H1 (cell line): Measurements from ENCODE around the gene TPBG. TPM values are rescaled to one million over a fixed set of nuclear protein-coding genes. Genes with fewer than 3 reads are reported as not detected.

ENCODE experiments used
- CTCF ChIA-PET: fragments of 300-600 bp; sonication (Branson Sonifier 250); formaldehyde crosslinking; loops from one replicate; lab custom pipeline; 2021; ENCODE audit not compliant: partially characterized antibody; lab: Charles Lee
- POLR2A ChIA-PET: fragments of 300-600 bp; sonication (Branson Sonifier 250); formaldehyde crosslinking; loops from one replicate; lab custom pipeline; 2021; ENCODE audit warnings: inconsistent platforms; ENCODE audit not compliant: partially characterized antibody; lab: Charles Lee
- DNase-seq, 2 experiments: peaks; one replicate each; pipeline versions ENCODE4 v3.0.0 to v3.0.0-alpha.2; 2010 to 2022; ENCODE audit warnings: low spot score in 2 of 2, low read depth in 1 of 2, mixed read lengths in 1 of 2
- FAIRE-seq: peaks from 2 replicates; lab custom pipeline; 2011; peaks lifted over from hg19 to GRCh38; lab: Jason Lieb, UNC
- H2AFZ ChIP-seq: 2 replicates; pipeline ENCODE4 v1.8.1; 2012; ENCODE audit warnings: low read length, inconsistent platforms
- H2AK5ac ChIP-seq: 2 replicates; pipeline ENCODE4 v1.6.1; 2013; ENCODE audit warnings: low read depth, low read length
- H2BK120ac ChIP-seq: replicated peaks from 2 replicates; pipeline ENCODE3; 2013; ENCODE audit warnings: low read depth, low read length, inconsistent platforms
- H2BK12ac ChIP-seq: 2 replicates; pipeline ENCODE4 v1.6.1; 2013; ENCODE audit warnings: low read depth, low read length
- H2BK15ac ChIP-seq: 2 replicates; pipeline ENCODE4 v1.6.1; 2013; ENCODE audit warnings: low read length
- H2BK20ac ChIP-seq: 2 replicates; pipeline ENCODE4 v1.6.1; 2013; ENCODE audit warnings: low read length
- H2BK5ac ChIP-seq: 2 replicates; pipeline ENCODE4 v1.6.1; 2013; ENCODE audit warnings: low read depth, low read length
- H3K14ac ChIP-seq: 2 replicates; pipeline ENCODE4 v1.6.1; 2013; ENCODE audit warnings: inconsistent platforms; ENCODE audit not compliant: insufficient read length
- H3K18ac ChIP-seq: 2 replicates; pipeline ENCODE4 v1.6.1; 2013; ENCODE audit warnings: low read length; ENCODE audit errors: extremely low read depth
- H3K23ac ChIP-seq: 2 replicates; pipeline ENCODE4 v1.6.1; 2013; ENCODE audit warnings: inconsistent platforms; ENCODE audit not compliant: insufficient read length
- H3K23me2 ChIP-seq: 2 replicates; pipeline ENCODE4 v1.6.1; 2013; ENCODE audit warnings: low read depth, low read length
- H3K27ac ChIP-seq: 2 replicates; pipeline ENCODE4 v1.6.1; 2011; ENCODE audit warnings: low read depth, low read length, inconsistent platforms
- H3K27me3 ChIP-seq, 4 experiments: replicated peaks in 1 of 4; 1 replicate in 1 of 4; 2 replicates in 3 of 4; pipeline versions ENCODE4 v1.6.1 to v1.8.1; 2011 to 2013; ENCODE audit warnings: low read length in 3 of 4, mild to moderate bottlenecking in 3 of 4, inconsistent platforms in 2 of 4, mixed read lengths in 2 of 4, moderate library complexity in 1 of 4; ENCODE audit not compliant: control insufficient read depth in 3 of 4, insufficient read depth in 3 of 4; ENCODE audit errors: extremely low read depth in 1 of 4
- H3K36me3 ChIP-seq, 4 experiments: 2 replicates each; pipeline versions ENCODE4 v1.6.1 to v1.8.1; 2011 to 2013; ENCODE audit warnings: mild to moderate bottlenecking in 4 of 4, low read length in 3 of 4, moderate library complexity in 2 of 4, control low read depth in 1 of 4, inconsistent platforms in 1 of 4; ENCODE audit not compliant: insufficient read depth in 4 of 4, control insufficient read depth in 2 of 4
- H3K4ac ChIP-seq: replicated peaks from 2 replicates; pipeline ENCODE3; 2013; ENCODE audit warnings: low read length, low read depth, mixed read lengths, inconsistent platforms; ENCODE audit not compliant: insufficient read length
- H3K4me1 ChIP-seq, 4 experiments: replicated peaks in 1 of 4; 1 replicate in 1 of 4; 2 replicates in 3 of 4; pipeline versions ENCODE4 v1.6.1 to v1.8.1; 2011 to 2013; ENCODE audit warnings: low read length in 3 of 4, inconsistent platforms in 2 of 4, mixed read lengths in 1 of 4; ENCODE audit not compliant: insufficient read depth in 4 of 4, control insufficient read depth in 3 of 4
- H3K4me2 ChIP-seq, 2 experiments: 2 replicates each; pipeline versions ENCODE4 v1.6.1 to v1.8.1; 2011 to 2013; ENCODE audit warnings: low read depth in 2 of 2, low read length in 2 of 2, control low read depth in 1 of 2, inconsistent platforms in 1 of 2, mild to moderate bottlenecking in 1 of 2; ENCODE audit not compliant: insufficient read depth in 1 of 2
- H3K4me3 ChIP-seq, 4 experiments: fragments of 200-600, 300-600 bp in 1 of 4; sonication (generic), shearing (Covaris generic), sonication (Bioruptor Twin) in 1 of 4; 2 replicates each; pipeline versions ENCODE4 v1.5.1 to v1.8.1; 2011 to 2016; ENCODE audit warnings: low read length in 4 of 4, low read depth in 3 of 4, control low read depth in 2 of 4, inconsistent platforms in 2 of 4, mild to moderate bottlenecking in 2 of 4, mixed read lengths in 1 of 4, moderate library complexity in 1 of 4; ENCODE audit not compliant: insufficient read depth in 2 of 4; ENCODE audit errors: extremely low read depth in 1 of 4
- H3K56ac ChIP-seq: replicated peaks from 2 replicates; pipeline ENCODE3; 2013; ENCODE audit warnings: low read depth, mild to moderate bottlenecking, mixed read lengths, low read length, inconsistent platforms; ENCODE audit not compliant: insufficient read length
- H3K79me1 ChIP-seq: 2 replicates; pipeline ENCODE4 v1.6.1; 2013; ENCODE audit warnings: low read depth, low read length, control low read depth
- H3K79me2 ChIP-seq, 2 experiments: 2 replicates each; pipeline versions ENCODE4 v1.6.1 to v1.8.1; 2012 to 2013; ENCODE audit warnings: low read length in 2 of 2, mild to moderate bottlenecking in 2 of 2, inconsistent platforms in 1 of 2; ENCODE audit not compliant: insufficient read depth in 2 of 2, control insufficient read depth in 1 of 2
- H3K9ac ChIP-seq, 4 experiments: replicated peaks in 1 of 4; 1 replicate in 1 of 4; 2 replicates in 3 of 4; pipeline versions ENCODE4 v1.6.1 to v1.8.1; 2011 to 2013; ENCODE audit warnings: low read depth in 3 of 4, low read length in 3 of 4, control low read depth in 2 of 4, mild to moderate bottlenecking in 2 of 4, moderate library complexity in 2 of 4, inconsistent platforms in 1 of 4; ENCODE audit errors: extremely low read depth in 1 of 4
- H3K9me3 ChIP-seq, 2 experiments: 2 replicates each; pipeline versions ENCODE4 v1.6.1 to v1.8.1; 2012 to 2013; ENCODE audit warnings: mild to moderate bottlenecking in 2 of 2, moderate library complexity in 2 of 2, control low read depth in 1 of 2, inconsistent platforms in 1 of 2, low read depth in 1 of 2, low read length in 1 of 2, mixed read lengths in 1 of 2; ENCODE audit not compliant: insufficient read depth in 2 of 2
- H4K20me1 ChIP-seq, 2 experiments: replicated peaks in 1 of 2; 2 replicates each; pipeline versions ENCODE3 to v1.8.1; 2011 to 2013; ENCODE audit warnings: inconsistent platforms in 2 of 2, low read length in 2 of 2, mild to moderate bottlenecking in 1 of 2; ENCODE audit not compliant: insufficient read depth in 2 of 2, control insufficient read depth in 1 of 2
- H4K5ac ChIP-seq: 2 replicates; pipeline ENCODE4 v1.6.1; 2013; ENCODE audit warnings: low read length, low read depth, mixed read lengths, inconsistent platforms; ENCODE audit not compliant: insufficient read length
- H4K8ac ChIP-seq: 2 replicates; pipeline ENCODE4 v1.8.0; 2013; ENCODE audit warnings: mild to moderate bottlenecking, moderate library complexity, low read length, inconsistent platforms; ENCODE audit not compliant: insufficient read depth; ENCODE audit errors: extremely low read depth
- H4K91ac ChIP-seq: replicated peaks from 2 replicates; pipeline ENCODE3; 2013; ENCODE audit warnings: low read length, mixed read lengths, inconsistent platforms; ENCODE audit not compliant: insufficient read length
- ASH2L ChIP-seq: fragments of 200-600, 300-600 bp; sonication (generic); IDR thresholded peaks from one replicate; pipeline ENCODE4 v1.7.1; 2017; ENCODE audit warnings: low read length
- FOSL1 ChIP-seq: IDR thresholded peaks from 2 replicates; pipeline ENCODE4 v1.6.1; 2011; ENCODE audit warnings: mild to moderate bottlenecking, low read depth, low read length, moderate library complexity; ENCODE audit not compliant: insufficient read depth
- SIRT6 ChIP-seq: IDR thresholded peaks from one replicate; pipeline ENCODE4 v1.7.1; 2012; ENCODE audit warnings: low read length, inconsistent platforms
- WGBS, 2 experiments: shearing (Covaris generic) in 1 of 2; methylation state at CpG; one replicate each; pipeline versions ENCODE4 v1.1.6 to v1.1.7; 2013 to 2015; ENCODE audit warnings: low lambda C conversion rate in 2 of 2, mixed read lengths in 2 of 2, inconsistent platforms in 1 of 2, low coverage in 1 of 2, missing lambda C conversion rate in 1 of 2; ENCODE audit not compliant: insufficient replicate concordance in 2 of 2, insufficient coverage in 1 of 2, insufficient read length in 1 of 2; ENCODE audit errors: extremely low coverage in 1 of 2, missing lambda C conversion rate in 1 of 2; 5-methylcytosine and 5-hydroxymethylcytosine counted together
- polyA plus RNA-seq, 7 experiments: library from polyadenylated mRNA; depleted of rRNA in 3 of 7; stranded (reverse) in 5 of 7; unstranded in 2 of 7; fragments of >200 nt in 5 of 7; fragments of 200-250 nt in 2 of 7; gene quantifications; 1 replicate in 5 of 7; 2 replicates in 1 of 7; 4 replicates in 1 of 7; pipeline versions ENCODE4 v1.2.1 to v1.2.3, GENCODE V29; 2011 to 2013; ENCODE audit warnings: missing spikeins in 2 of 7, mixed read lengths in 2 of 7
- total RNA-seq: library from RNA; stranded (reverse); fragmentation: NEBNext Ultra II Directional; extraction: Animal tissue kit (Norgen Biotek cat#: 25700); gene quantifications from 2 replicates; pipeline ENCODE4 v1.2.1, GENCODE V29; 2021

The TPBG gene
- total and polyA plus RNA-seq, 2 of the 8 experiments (the other 6 are each of a cell fraction or from before 2014, with no cell fraction given) = 28.4 to 33.6 TPM

DNA sequence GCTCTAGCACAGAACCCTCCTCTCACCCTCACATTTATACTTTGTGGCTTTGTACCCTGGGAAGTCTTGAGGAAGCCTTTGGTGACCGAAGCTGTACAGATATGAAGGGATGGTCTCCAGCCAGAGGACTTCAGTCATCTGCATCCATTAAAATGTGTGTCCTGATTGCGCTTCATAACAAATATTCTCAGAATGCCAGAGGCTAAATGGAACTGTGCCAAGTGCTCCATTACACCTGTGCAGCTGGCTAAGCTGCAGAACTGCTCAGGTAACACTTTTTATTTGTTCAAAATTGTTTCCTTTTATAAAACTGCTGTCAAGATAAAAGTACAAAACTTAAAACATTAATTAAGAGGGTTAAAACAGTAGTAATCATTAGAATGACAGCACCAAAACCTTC is 22.3 kb downstream of the TPBG start:
- H3K27me3 ChIP-seq = no peaks in the 10 kb centered on the region
- no peak overlapping the region for H3K27ac ChIP-seq
- H4K91ac ChIP-seq = no peak overlapping the region
- no peak for FAIRE-seq
- no peak overlapping the region for H3K4me3 ChIP-seq
- no peak overlapping the region for H3K9ac ChIP-seq
- H2BK5ac ChIP-seq = no peak overlapping the region
- no peaks in the 10 kb centered on the region for H3K79me1 ChIP-seq
- no peaks in the 10 kb centered on the region for H3K79me2 ChIP-seq
- H3K4me1 ChIP-seq = peaks cover 0 to 11% (median 2%) of the 10 kb centered on the region in 4 experiments; a peak in 3 of 7 replicates
- no peak overlapping the region for H2AFZ ChIP-seq
- no peak overlapping the region for H3K14ac ChIP-seq
- no peak overlapping the region for H2BK120ac ChIP-seq
- H3K4ac ChIP-seq = no peak overlapping the region
- H3K18ac ChIP-seq = no peak overlapping the region
- H3K4me2 ChIP-seq = no peak overlapping the region
- no peak overlapping the region for H4K8ac ChIP-seq
- TF ChIP-seq SIRT6 (no peak), FOSL1 (no peak), ASH2L (no peak)
- CTCF ChIA-PET = interaction anchor here (1.3 kb wide), 1 partner anchor 21 kb away, joined by 3 read pairs; no protein-coding TSS in a partner anchor
- no peak overlapping the region for H2BK15ac ChIP-seq
- 88% methylated on average over 2 of the region's 2 CpGs; no CpG with 5 or more reads in 1 of the 2 experiments for WGBS, 2 experiments
- POLR2A ChIA-PET = no interaction called here
- no peaks in the 10 kb centered on the region for H4K20me1 ChIP-seq
- DNase-seq = no peak
- H3K23me2 ChIP-seq = no peaks in the 10 kb centered on the region
- H2BK20ac ChIP-seq = no peak overlapping the region
- H3K36me3 ChIP-seq = no peaks in the 10 kb centered on the region
- no peak overlapping the region for H4K5ac ChIP-seq
- H2BK12ac ChIP-seq = no peak overlapping the region
- no peak overlapping the region for H3K23ac ChIP-seq
- H3K9me3 ChIP-seq = no peaks in the 10 kb centered on the region
- no peak overlapping the region for H2AK5ac ChIP-seq
- H3K56ac ChIP-seq = no peak overlapping the region
